Thyroid gland (tissue), 4 donors: ENCODE results near the gene CHAF1B.

Experiments used
- CTCF ChIP-seq, 6 experiments: fragments of 200-600 bp in 3 of 6; fragments of 450-650 bp in 3 of 6; sonication (generic) in 3 of 6; IDR thresholded peaks; one replicate each; pipeline ENCODE4 v1.5.1; 2016 to 2019; ENCODE audit warnings: antibody characterized with exemption in 6 of 6, mild to moderate bottlenecking in 2 of 6, inconsistent platforms in 1 of 6, moderate library complexity in 1 of 6
- POLR2A ChIP-seq, 2 donors: fragments of 450-650 bp; IDR thresholded peaks; one replicate each; pipeline ENCODE4 v1.6.1; 2017; ENCODE audit warnings: antibody characterized with exemption in 2 of 2, mild to moderate bottlenecking in 2 of 2, moderate library complexity in 1 of 2

DNA sequence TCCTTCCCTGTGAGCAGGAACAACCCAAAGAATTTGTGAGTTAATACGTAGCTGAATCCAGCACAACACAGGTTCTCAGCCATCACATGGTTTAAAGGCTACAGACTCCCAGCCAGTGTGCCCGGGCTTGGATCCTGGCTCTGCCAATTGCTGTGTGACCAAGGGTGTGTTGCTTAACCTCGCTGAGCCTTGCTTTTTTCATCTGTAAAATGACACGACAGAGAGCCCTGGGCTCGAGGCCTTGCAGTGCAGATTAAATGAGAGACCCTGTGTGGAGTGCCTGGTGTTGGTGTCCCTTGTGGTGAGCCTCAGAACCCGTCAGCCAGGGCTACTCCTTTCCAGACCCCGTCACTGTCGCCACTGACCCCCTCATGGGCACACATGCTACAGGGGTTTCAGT, 39.4 kb downstream of the CHAF1B start:
- TF ChIP-seq CTCF (IDR thresholded peaks at IDR 0.05), result no peak
- no peak for TF ChIP-seq POLR2A (IDR thresholded peaks at IDR 0.05)
